ENCODE data around the gene DAZAP1.

- no peak for TF ChIP-seq CTCF (IDR thresholded peaks at IDR 0.05)
- no peak for TF ChIP-seq POLR2AphosphoS5 (IDR thresholded peaks at IDR 0.05)
- TF ChIP-seq POLR2A (IDR thresholded peaks at IDR 0.05): no peak
- TF ChIP-seq EP300 (IDR thresholded peaks at IDR 0.05): no peak
Observed at GRCh38 chr19:1422943-1423342, 15.6 kb downstream of the DAZAP1 start.

Data from gastroesophageal sphincter (tissue), 3 donors.